T-helper 1 cell treated with Interleukin-12 subunit alpha and Interleukin-12 subunit beta and Interleukin-4 antibody, amounts not matched to agents 30 μg/mL and 1 μg/mL, for 36 hours (primary cell): ENCODE results near the gene AARS2.

Experiments used
- H3K27ac Mint-ChIP-seq: one replicate; pipeline ENCODE4 v1.8.0; 2021; ENCODE audit warnings: mild to moderate bottlenecking, mixed read lengths
- H3K27me3 Mint-ChIP-seq: one replicate; pipeline ENCODE4 v1.8.0; 2021; ENCODE audit warnings: low read depth, mixed read lengths
- H3K36me3 Mint-ChIP-seq: one replicate; pipeline ENCODE4 v1.8.0; 2021; ENCODE audit warnings: low read depth, mixed read lengths
- H3K4me1 Mint-ChIP-seq: one replicate; pipeline ENCODE4 v1.8.0; 2021; ENCODE audit warnings: low read depth, mixed read lengths
- H3K4me3 Mint-ChIP-seq: one replicate; pipeline ENCODE4 v1.8.0; 2021; ENCODE audit warnings: mild to moderate bottlenecking, moderate library complexity, mixed read lengths
- H3K9me3 Mint-ChIP-seq: one replicate; pipeline ENCODE4 v1.8.0; 2021; ENCODE audit warnings: mixed read lengths

The AARS2 gene

GRCh38 chr6:44251576-44252524 is 61.3 kb downstream of the AARS2 start:
- Mint-ChIP-seq H3K27me3 (no peaks in the 10 kb centered on the region), H3K36me3 (peaks cover 81% of the 10 kb centered on the region), H3K4me3 (peak overlapping the region; percentile 16), H3K27ac (no peak overlapping the region), H3K9me3 (no peaks in the 10 kb centered on the region), H3K4me1 (peaks cover 52% of the 10 kb centered on the region)

GRCh38 chr6:44250718-44251123 is 62.4 kb downstream of the AARS2 start:
- Mint-ChIP-seq H3K36me3 (peaks cover 75% of the 10 kb centered on the region), H3K27ac (no peak overlapping the region), H3K4me3 (no peak overlapping the region), H3K9me3 (no peaks in the 10 kb centered on the region), H3K27me3 (no peaks in the 10 kb centered on the region), H3K4me1 (peaks cover 43% of the 10 kb centered on the region)

- peaks cover 70% of the 10 kb centered on the region for H3K36me3 Mint-ChIP-seq
- H3K4me1 Mint-ChIP-seq, result peaks cover 44% of the 10 kb centered on the region
- H3K9me3 Mint-ChIP-seq, result no peaks in the 10 kb centered on the region
These were observed 63.0 kb downstream of the AARS2 start for GRCh38 chr6:44250067-44250717.

More at GRCh38 chr6:44250067-44250717, 63.0 kb downstream of the AARS2 start:
- Mint-ChIP-seq H3K27me3 (no peaks in the 10 kb centered on the region), H3K4me3 (peak overlapping the region; percentile 17), H3K27ac (peak overlapping the region; percentile 17)
